NCI-H2029 (cell line): ENCODE data around the gene SORCS2.
A peak's percentile ranks its signal among the peaks of the same experiment; 100 is the strongest.

Experiments used
- DNase-seq: peaks from one replicate; lab custom pipeline; 2025; lab: John Stamatoyannopoulos, UW

The SORCS2 gene

DNA sequence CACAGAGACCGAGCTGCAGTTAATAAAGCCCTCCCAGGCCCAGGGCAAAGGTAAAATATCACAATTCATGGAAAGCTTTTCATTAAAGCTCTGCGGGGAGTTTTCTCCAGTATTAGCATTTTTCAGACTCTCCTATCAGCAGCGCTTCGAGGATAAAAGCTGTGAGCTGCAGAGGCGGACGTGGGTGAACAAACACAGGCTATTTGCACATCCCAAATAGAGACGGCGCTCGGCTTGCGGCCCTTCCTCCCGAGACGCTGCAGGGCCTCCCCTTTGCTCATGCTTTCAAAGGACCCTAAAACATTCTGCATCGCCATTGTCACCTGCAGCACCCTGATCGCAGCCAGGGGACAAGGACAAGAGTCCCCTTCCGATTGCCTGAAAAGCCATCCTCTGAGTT is 97.3 kb downstream of the SORCS2 start:
- no peak for DNase-seq

GRCh38 chr4:7291372-7292114 is 99.2 kb downstream of the SORCS2 start:
- no peak for DNase-seq

GRCh38 chr4:7293703-7294102 is 101.4 kb downstream of the SORCS2 start:
- DNase-seq = no peak

DNA sequence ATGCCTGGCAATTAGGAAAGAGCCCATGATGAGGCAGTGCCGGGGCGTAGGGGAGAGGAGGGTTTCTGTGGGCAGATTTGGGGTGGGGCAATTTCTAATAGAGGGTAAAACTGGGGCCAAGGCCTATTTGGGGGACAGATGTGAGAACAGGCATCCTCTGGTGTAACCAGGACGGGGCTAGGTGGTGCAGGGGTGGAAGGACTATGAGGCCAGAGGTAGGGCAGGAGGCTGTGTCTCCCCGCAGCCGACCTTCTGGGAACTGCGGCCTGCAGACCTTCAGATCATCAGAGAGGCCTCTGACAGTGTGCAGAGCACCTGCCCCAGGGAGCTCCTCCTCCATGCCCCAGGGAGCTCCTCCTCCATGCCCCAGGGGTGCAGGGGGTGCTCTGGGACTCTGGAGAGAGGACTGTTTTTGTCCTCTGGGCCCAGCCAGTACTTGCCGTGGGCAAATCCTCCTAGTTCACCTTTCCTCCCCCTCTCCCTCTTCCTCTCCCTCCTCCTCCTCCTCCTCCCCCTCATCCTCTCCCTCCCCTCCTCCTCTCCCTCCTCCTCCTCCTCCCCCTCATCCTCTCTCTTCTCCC is 101.9 kb downstream of the SORCS2 start:
- no peak for DNase-seq

DNA sequence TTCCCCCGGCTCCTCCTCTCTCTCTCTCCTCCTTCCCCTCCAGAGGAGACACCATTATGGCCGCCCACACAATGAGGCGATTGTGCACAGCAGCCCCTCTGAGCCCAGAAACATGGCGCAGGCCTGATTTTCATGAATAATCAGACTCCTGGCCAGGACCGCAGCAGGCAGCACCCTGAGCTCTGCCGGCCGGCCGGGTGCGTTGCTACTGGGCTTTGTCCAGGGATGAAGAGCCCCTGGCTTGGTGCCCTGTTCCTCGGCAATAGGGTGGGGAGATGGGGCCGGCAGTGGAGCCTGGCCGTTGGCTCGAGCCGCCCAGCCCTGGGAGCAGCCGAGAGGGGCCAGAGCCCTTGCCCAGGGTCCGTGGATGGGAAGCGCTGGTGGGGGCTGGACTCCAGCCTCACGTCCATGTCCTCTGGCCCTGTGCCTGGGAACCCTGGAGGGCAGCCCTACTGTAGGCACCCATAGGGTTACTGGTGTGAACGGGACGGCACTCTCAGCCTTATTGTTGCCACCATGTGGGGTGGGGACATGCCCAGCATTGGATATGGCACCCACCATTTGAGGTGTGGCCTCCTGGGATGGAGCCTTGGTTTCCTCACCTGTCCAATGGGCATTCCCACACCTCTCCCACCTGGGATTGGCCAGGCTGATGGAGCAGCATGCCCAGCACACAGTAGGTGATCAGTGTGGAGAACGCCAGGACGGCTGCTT is 103.0 kb downstream of the SORCS2 start:
- DNase-seq = peak; percentile 17

DNA sequence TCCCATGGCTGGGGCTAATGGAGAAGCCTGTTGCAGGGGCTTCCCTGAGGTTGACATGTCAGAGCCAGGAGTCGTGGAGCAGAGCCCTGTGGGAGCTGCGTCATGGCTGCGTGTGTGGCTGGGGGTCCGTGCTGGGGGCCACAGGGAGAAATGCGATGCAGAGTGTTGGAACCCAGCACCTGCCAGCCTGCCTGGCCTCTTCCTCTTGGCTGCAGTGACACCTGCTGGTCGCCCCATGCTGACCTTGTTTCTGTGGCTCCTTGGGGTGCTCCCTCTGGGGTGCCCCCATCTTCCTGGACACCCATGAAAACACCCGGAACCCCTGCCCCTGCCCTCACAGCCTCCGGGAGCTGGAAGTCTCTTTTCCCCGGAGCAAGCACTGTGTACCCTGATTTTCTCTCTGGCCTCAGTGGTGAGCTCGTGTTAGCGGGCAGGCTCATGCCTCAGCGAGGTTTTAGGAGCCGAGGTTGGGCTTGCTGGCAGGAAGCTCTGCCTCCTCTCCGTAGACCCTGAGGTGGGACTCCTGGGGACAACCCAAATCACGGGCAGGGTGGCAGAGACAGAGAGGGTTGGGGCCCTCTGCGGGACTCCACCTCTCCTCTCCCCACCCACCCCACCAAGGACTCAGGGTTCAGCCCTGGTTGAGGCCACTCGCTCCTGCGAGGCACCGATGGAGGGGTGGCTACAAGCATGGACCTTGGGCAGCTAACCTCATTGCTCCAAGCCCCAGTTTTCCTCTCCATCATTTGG is 103.7 kb downstream of the SORCS2 start:
- DNase-seq = no peak

DNA sequence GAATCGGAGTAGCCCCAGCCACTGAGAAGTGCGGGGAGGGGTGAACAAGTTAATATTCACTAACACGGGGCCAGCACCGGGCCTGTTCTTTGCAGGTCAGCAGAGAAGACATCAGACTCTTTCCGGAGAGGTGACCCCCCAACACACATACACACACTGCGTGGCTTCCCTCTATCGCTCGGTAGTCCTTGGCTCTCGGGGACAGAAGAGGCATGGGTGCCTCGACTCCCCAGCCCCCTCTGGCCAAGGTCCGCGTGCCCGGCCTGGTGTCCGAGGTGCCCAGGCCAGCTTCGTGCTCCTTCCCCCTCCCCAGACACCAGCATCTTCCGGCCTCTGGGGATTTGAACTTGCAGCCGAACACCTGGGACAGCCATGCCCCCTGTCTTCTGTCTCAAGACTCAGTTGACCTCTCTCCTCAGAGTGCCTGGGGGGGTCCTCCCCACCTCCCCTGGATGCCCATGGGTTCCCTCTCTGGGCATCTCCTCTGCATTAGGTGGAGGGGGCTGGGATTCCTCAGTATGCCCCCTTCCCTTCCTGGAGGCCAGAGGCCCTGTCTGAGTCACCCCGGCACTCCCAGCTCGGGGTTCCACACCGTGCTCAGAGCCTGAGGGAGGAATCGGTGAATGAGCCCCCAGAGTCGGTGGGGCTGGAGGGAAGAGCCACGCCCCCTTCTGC is 104.5 kb downstream of the SORCS2 start:
- no peak for DNase-seq

DNA sequence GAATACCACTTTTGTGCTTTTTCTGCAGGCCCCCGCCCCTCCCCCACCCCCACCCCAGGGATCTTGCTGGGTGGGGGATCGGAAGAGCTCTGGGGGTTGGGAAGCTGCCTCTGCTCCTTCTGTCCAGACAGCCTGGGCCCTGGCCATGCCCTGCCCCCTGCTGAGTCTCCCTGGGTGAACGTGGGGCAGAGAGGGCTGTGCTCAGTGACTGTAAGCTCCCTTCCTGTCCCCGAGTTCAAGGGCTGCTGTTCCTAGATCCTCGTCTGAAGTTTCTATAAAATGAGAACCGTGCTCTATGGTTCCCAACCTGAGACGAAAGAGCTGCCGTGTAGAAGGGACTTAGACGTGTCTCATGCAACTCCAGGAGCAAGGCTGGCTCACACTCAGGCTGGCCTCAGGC is 105.0 kb downstream of the SORCS2 start:
- no peak for DNase-seq

GRCh38 chr4:7297881-7298280 is 105.5 kb downstream of the SORCS2 start:
- DNase-seq = no peak

DNA sequence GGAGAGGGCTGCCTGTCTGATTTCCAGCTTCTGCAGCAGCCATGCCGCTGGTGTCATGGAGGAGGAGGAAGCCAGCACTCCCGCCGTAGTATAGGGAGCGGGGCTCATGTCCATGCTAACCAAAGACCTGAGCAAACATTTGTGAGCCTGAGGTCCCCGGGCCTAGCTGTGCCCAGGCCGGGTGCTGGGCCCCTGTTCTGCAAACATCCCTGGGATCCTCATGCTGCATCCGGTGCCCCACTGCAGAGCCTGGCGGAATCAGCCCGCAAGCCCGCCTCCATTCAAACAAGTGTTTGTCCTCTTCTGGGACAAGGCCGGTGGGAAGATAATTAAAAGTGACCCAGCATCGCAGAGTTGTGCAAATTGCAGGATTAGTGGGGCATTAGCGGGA is 106.3 kb downstream of the SORCS2 start:
- no peak for DNase-seq

- DNase-seq = no peak
These were observed 106.9 kb downstream of the SORCS2 start for GRCh38 chr4:7299010-7299907.

- DNase-seq = no peak
These were observed 107.8 kb downstream of the SORCS2 start for GRCh38 chr4:7299908-7300710.

GRCh38 chr4:7300711-7301095 is 108.4 kb downstream of the SORCS2 start:
- DNase-seq = no peak

GRCh38 chr4:7301126-7301785 is 108.9 kb downstream of the SORCS2 start:
- DNase-seq = no peak

GRCh38 chr4:7301846-7302630 is 109.7 kb downstream of the SORCS2 start:
- no peak for DNase-seq

GRCh38 chr4:7302781-7303404 is 110.6 kb downstream of the SORCS2 start:
- DNase-seq = no peak

DNA sequence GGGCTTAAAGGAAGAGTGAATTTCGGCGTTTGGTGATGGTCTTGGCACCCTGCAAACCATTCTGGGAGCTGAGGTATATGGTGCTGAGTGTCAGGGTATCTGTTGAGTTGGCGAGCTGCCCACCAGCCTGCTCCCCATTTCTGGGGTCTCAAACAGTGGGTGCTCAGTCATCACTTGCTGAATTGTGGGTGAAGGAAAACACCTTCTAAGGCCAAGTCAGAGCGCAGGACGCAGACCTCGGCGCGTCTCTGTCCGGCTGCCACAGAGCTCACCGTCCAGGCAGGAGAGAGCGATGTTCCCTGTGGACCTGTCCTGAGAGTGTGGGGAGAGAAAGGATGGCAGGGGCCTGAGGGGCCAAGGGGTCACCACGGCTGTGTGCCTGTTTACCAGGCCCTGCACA is 111.2 kb downstream of the SORCS2 start:
- DNase-seq = no peak

GRCh38 chr4:7304436-7304835 is 112.1 kb downstream of the SORCS2 start:
- no peak for DNase-seq
